ENCODE results near the gene STARD9. TPM values are rescaled to one million over a fixed set of nuclear protein-coding genes. Genes with fewer than 3 reads are reported as not detected.

STARD9 gene
- total and polyA plus RNA-seq, 8 donors: 9.4 to 22.6 (median 18.8) TPM

DNA sequence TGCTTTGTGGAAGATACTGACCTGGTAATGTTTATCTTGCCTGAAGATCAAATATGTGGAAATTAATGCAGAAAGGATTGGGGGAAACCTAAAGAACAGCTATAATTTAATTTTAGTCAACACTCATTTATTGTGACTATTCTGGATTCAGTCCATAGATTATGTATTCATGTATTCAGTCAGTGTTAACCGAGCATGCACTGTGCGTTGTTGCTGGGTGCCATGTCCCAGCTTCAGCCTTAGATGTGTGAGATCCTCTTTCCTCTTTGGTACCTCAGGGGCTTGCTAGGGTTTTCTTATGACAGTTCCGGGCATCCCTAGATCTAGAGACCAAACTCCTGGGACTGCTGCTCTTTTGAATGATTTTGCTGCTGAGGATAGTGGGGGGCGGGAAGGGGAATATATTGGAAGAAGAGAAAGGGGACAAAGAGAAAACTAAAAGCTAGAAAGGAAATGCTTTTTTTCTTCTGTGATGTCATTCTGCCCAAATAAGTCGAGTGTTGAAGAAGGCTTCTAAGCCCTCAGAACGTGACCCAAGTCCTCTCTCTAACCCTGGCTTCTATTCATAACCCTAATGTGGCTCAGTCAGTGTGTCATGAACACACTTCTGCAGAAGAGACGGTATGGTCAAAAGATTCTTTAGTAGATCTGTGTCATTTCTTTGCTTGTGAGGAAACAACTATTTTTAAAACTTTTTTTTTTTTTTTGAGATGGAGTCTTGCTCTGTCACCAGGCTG, 33.5 kb downstream of the STARD9 start:
- Histone ChIP-seq H3K4me3 (no peak overlapping the region), H3K27ac (peak overlapping the region; percentile 26 to 28), H3K9me3 (no peaks in the 10 kb centered on the region), H3K4me1 (peaks cover 16 to 36% of the 10 kb centered on the region in 2 donors), H3K36me3 (no peaks in the 10 kb centered on the region), H3K27me3 (no peaks in the 10 kb centered on the region)
- DNase-seq (no peak), ATAC-seq (no peak)
- intact Hi-C loops (cut with DNase I): no loop called here
- no peak for TF ChIP-seq CTCF (IDR thresholded peaks at IDR 0.05)

GRCh38 chr15:42611532-42611931, 36.1 kb downstream of the STARD9 start:
- intact Hi-C loops (cut with DNase I): no loop called here
- ATAC-seq (no peak), DNase-seq (no peak)
- H3K27ac ChIP-seq: no peak overlapping the region
- no peak overlapping the region for H3K4me3 ChIP-seq
- no peaks in the 10 kb centered on the region for H3K36me3 ChIP-seq
- H3K27me3 ChIP-seq: no peaks in the 10 kb centered on the region
- no peaks in the 10 kb centered on the region for H3K9me3 ChIP-seq
- TF ChIP-seq CTCF (IDR thresholded peaks at IDR 0.05): no peak
- peaks cover 10 to 19% of the 10 kb centered on the region in 2 donors for H3K4me1 ChIP-seq

GRCh38 chr15:42612367-42612912, 37.0 kb downstream of the STARD9 start:
- DNase-seq (no peak), ATAC-seq (no peak)
- Histone ChIP-seq H3K9me3 (no peaks in the 10 kb centered on the region), H3K36me3 (no peaks in the 10 kb centered on the region), H3K4me3 (no peak overlapping the region), H3K27me3 (no peaks in the 10 kb centered on the region), H3K27ac (no peak overlapping the region), H3K4me1 (peaks cover 9 to 16% of the 10 kb centered on the region in 2 donors)
- TF ChIP-seq CTCF (IDR thresholded peaks at IDR 0.05): no peak
- intact Hi-C loops (cut with DNase I): no loop called here

DNA sequence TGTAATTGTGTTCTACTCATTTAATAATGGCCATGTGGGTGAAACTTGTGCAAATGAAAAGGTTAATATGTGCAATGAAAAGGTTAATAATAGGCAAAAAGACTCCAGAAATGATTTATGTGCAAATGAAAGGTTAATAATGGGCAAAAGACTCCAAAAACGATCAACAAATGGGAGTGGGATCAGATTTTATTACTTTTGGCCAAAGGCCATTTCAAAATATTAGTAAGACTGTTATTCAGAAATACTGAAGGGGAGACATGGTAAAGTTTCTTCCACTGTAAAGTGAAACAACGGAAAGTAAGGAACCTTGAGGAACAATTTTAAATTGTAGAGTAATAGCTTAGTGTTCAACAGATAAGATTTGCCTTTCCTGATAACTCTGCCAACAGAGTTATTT, 40.7 kb downstream of the STARD9 start:
- H3K9me3 ChIP-seq: no peaks in the 10 kb centered on the region

More for the DNA sequence above, 40.7 kb downstream of the STARD9 start:
- Histone ChIP-seq H3K27me3 (no peaks in the 10 kb centered on the region), H3K4me3 (no peak overlapping the region), H3K36me3 (no peaks in the 10 kb centered on the region), H3K4me1 (no peaks in the 10 kb centered on the region), H3K27ac (no peak overlapping the region)
- ATAC-seq (no peak), DNase-seq (no peak)
- intact Hi-C loops (cut with DNase I): no loop called here
- no peak for TF ChIP-seq CTCF (IDR thresholded peaks at IDR 0.05)

Measured in left lung (tissue), 10 donors.